ENCODE measurements around the gene SSX2.
"Not testable (repeated sequence)": the region's sequence is repeated elsewhere in the genome, so short reads cannot be mapped to it uniquely, and the experiment has no call there.

DNA sequence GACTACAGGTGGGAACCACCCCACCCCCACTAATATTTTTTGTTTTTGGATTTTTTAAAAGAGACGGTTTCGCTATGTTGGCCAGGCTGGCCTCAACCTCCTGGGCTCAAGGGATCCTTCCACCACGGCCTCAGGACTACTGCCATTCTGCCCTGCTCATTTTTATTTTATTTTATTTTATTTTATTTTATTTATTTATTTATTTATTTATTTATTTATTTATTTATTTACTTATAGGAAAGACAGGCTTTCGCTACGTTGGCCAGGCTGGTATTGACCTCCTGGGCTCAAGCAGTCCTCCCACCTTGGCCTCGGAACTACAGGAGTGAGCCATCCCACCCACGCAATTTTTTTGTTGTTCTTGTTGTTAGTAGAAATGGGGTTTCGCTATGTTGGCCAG lies 51.5 kb downstream of the SSX2 start:
- TF ChIP-seq, protein P1, sequence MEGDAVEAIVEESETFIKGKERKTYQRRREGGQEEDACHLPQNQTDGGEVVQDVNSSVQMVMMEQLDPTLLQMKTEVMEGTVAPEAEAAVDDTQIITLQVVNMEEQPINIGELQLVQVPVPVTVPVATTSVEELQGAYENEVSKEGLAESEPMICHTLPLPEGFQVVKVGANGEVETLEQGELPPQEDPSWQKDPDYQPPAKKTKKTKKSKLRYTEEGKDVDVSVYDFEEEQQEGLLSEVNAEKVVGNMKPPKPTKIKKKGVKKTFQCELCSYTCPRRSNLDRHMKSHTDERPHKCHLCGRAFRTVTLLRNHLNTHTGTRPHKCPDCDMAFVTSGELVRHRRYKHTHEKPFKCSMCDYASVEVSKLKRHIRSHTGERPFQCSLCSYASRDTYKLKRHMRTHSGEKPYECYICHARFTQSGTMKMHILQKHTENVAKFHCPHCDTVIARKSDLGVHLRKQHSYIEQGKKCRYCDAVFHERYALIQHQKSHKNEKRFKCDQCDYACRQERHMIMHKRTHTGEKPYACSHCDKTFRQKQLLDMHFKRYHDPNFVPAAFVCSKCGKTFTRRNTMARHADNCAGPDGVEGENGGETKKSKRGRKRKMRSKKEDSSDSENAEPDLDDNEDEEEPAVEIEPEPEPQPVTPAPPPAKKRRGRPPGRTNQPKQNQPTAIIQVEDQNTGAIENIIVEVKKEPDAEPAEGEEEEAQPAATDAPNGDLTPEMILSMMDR (IDR thresholded peaks at IDR 0.05) = not testable (repeated sequence)
- not testable (repeated sequence) for TF ChIP-seq POLR2A (IDR thresholded peaks at IDR 0.05)
